ENCODE data around the gene PGA5. TPM values are rescaled to one million over a fixed set of nuclear protein-coding genes. Genes with fewer than 3 reads are reported as not detected.

Gene PGA5
- polyA plus RNA-seq, 1 donor from 2014 or later: not detected

GRCh38 chr11:61278001-61278470, 37.1 kb downstream of the PGA5 start:
- Histone ChIP-seq H3F3A (ENCODE audit: insufficient read depth, low read length, poor library complexity, severe bottlenecking) (no peaks in the 10 kb centered on the region), H2AFZ (ENCODE audit: low read depth, low read length) (no peak overlapping the region), H3K4me3 (ENCODE audit: low read length) (no peak overlapping the region), H3K36me3 (ENCODE audit: insufficient read depth, low read length) (no peaks in the 10 kb centered on the region), H3K9me3 (ENCODE audit: low read length) (no peaks in the 10 kb centered on the region), H3K9me2 (ENCODE audit: insufficient read depth, low read length) (no peaks in the 10 kb centered on the region), H3K79me2 (replicated peaks; ENCODE audit: insufficient read depth, low read length) (no peaks in the 10 kb centered on the region), H3K27ac (ENCODE audit: low read length) (no peak overlapping the region), H3K27me3 (ENCODE audit: insufficient read depth, low read depth, low read length) (no peaks in the 10 kb centered on the region), H4K20me1 (ENCODE audit: insufficient read depth) (no peaks in the 10 kb centered on the region), H3K4me2 (ENCODE audit: low read length) (no peak overlapping the region), H3K9ac (ENCODE audit: low read length) (no peak overlapping the region)
- TF ChIP-seq MXI1 (conservative IDR thresholded peaks at IDR 0.05; ENCODE audit: poor library complexity, severe bottlenecking) (no peak), POLR2AphosphoS5 (IDR thresholded peaks at IDR 0.05) (no peak), CTCF (IDR thresholded peaks at IDR 0.05; ENCODE audit: poor library complexity, severe bottlenecking) (no peak), TAF1 (IDR thresholded peaks at IDR 0.05; ENCODE audit: low read depth) (no peak), RAD21 (conservative IDR thresholded peaks at IDR 0.05) (no peak), EZH2 (IDR thresholded peaks at IDR 0.05; ENCODE audit: borderline replicate concordance, insufficient read depth, low read length, poor library complexity, severe bottlenecking) (no peak), SMC3 (conservative IDR thresholded peaks at IDR 0.05; ENCODE audit: poor library complexity) (no peak), EP300 (conservative IDR thresholded peaks at IDR 0.05; ENCODE audit: poor library complexity, severe bottlenecking) (no peak), REST (IDR thresholded peaks at IDR 0.05; ENCODE audit: borderline replicate concordance) (no peak)

- Histone ChIP-seq H3K4me2 (ENCODE audit: low read length) (no peak overlapping the region), H3K27ac (ENCODE audit: low read length) (no peak overlapping the region), H3K9me3 (ENCODE audit: low read length) (no peaks in the 10 kb centered on the region), H3F3A (ENCODE audit: insufficient read depth, low read length, poor library complexity, severe bottlenecking) (no peaks in the 10 kb centered on the region), H3K79me2 (replicated peaks; ENCODE audit: insufficient read depth, low read length) (no peaks in the 10 kb centered on the region), H2AFZ (ENCODE audit: low read depth, low read length) (no peak overlapping the region), H3K9ac (ENCODE audit: low read length) (no peak overlapping the region), H3K4me3 (ENCODE audit: low read length) (no peak overlapping the region), H4K20me1 (ENCODE audit: insufficient read depth) (no peaks in the 10 kb centered on the region), H3K27me3 (ENCODE audit: insufficient read depth, low read depth, low read length) (no peaks in the 10 kb centered on the region), H3K9me2 (ENCODE audit: insufficient read depth, low read length) (no peaks in the 10 kb centered on the region), H3K36me3 (ENCODE audit: insufficient read depth, low read length) (no peaks in the 10 kb centered on the region)
- TF ChIP-seq REST (IDR thresholded peaks at IDR 0.05; ENCODE audit: borderline replicate concordance) (no peak), RAD21 (conservative IDR thresholded peaks at IDR 0.05) (no peak), MXI1 (conservative IDR thresholded peaks at IDR 0.05; ENCODE audit: poor library complexity, severe bottlenecking) (no peak), POLR2AphosphoS5 (IDR thresholded peaks at IDR 0.05) (no peak), SMC3 (conservative IDR thresholded peaks at IDR 0.05; ENCODE audit: poor library complexity) (no peak), EP300 (conservative IDR thresholded peaks at IDR 0.05; ENCODE audit: poor library complexity, severe bottlenecking) (no peak), CTCF (IDR thresholded peaks at IDR 0.05; ENCODE audit: poor library complexity, severe bottlenecking) (no peak), TAF1 (IDR thresholded peaks at IDR 0.05; ENCODE audit: low read depth) (no peak), EZH2 (IDR thresholded peaks at IDR 0.05; ENCODE audit: borderline replicate concordance, insufficient read depth, low read length, poor library complexity, severe bottlenecking) (no peak)
These were observed 39.1 kb downstream of the PGA5 start for GRCh38 chr11:61279934-61280659.

Data from neural cell (in vitro differentiated cells).